Measurements from ENCODE around the gene R3HDML.

R3HDML gene

DNA sequence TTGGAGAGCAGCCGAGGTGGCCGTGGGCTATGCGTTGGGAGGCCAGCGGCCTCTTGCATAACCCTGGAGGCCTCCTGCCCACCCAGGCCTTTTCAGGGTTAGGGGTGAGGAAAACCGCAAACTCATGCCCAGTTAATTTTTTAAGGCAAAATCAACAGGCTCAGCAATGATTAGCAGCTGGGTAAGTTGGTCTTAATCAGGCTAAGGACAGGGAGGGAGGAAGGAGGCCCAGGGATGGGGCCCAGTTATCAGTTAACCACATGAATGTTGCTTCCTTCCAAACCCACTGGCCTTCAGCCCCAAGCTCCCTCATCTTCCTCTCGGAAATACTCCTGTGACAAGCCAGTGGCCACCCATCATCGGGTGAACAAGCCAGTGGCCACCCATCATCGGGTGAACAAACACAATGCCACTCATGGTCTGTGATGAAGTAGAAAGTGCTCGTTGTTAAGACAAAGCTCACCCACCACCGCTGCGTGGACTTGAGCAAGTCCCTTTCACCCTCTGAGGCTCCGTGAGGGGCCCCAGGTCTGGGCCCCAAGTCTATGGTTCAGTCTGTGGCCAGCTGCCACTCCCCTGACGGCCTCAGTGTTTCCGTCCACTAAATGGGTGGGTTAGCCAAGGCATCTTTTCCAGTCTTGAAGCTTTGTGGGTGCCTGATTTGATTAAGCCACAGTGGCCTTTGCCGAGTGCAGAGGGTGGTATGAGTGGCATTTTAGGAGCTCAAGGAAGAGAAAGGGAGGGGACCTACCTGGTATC is 58.0 kb downstream of the R3HDML start:
- H3K9ac ChIP-seq = no peak overlapping the region
- H4K20me1 ChIP-seq (ENCODE audit: insufficient read depth) = no peaks in the 10 kb centered on the region
- no peak overlapping the region for H2AFZ ChIP-seq (ENCODE audit: low read depth)
- no peak overlapping the region for H3K4me3 ChIP-seq (IDR thresholded peaks at IDR 0.05; ENCODE audit: insufficient read depth, low read depth, low read length)
- H3K4me2 ChIP-seq = no peak overlapping the region
- TF ChIP-seq, protein P1, sequence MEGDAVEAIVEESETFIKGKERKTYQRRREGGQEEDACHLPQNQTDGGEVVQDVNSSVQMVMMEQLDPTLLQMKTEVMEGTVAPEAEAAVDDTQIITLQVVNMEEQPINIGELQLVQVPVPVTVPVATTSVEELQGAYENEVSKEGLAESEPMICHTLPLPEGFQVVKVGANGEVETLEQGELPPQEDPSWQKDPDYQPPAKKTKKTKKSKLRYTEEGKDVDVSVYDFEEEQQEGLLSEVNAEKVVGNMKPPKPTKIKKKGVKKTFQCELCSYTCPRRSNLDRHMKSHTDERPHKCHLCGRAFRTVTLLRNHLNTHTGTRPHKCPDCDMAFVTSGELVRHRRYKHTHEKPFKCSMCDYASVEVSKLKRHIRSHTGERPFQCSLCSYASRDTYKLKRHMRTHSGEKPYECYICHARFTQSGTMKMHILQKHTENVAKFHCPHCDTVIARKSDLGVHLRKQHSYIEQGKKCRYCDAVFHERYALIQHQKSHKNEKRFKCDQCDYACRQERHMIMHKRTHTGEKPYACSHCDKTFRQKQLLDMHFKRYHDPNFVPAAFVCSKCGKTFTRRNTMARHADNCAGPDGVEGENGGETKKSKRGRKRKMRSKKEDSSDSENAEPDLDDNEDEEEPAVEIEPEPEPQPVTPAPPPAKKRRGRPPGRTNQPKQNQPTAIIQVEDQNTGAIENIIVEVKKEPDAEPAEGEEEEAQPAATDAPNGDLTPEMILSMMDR (conservative IDR thresholded peaks at IDR 0.05; ENCODE audit: low read depth, low read length) = no peak
- no peaks in the 10 kb centered on the region for H3K36me3 ChIP-seq (ENCODE audit: insufficient read depth)
- H3K4me1 ChIP-seq (ENCODE audit: low read depth, poor library complexity, severe bottlenecking) = no peaks in the 10 kb centered on the region
- no peak overlapping the region for H3K27ac ChIP-seq
- H3K79me2 ChIP-seq (ENCODE audit: insufficient read depth, low read depth) = no peaks in the 10 kb centered on the region
- peaks cover 6% of the 10 kb centered on the region; the same call in 1 of the 2 replicates for H3K27me3 ChIP-seq (ENCODE audit: insufficient read depth, low read depth)

DNA sequence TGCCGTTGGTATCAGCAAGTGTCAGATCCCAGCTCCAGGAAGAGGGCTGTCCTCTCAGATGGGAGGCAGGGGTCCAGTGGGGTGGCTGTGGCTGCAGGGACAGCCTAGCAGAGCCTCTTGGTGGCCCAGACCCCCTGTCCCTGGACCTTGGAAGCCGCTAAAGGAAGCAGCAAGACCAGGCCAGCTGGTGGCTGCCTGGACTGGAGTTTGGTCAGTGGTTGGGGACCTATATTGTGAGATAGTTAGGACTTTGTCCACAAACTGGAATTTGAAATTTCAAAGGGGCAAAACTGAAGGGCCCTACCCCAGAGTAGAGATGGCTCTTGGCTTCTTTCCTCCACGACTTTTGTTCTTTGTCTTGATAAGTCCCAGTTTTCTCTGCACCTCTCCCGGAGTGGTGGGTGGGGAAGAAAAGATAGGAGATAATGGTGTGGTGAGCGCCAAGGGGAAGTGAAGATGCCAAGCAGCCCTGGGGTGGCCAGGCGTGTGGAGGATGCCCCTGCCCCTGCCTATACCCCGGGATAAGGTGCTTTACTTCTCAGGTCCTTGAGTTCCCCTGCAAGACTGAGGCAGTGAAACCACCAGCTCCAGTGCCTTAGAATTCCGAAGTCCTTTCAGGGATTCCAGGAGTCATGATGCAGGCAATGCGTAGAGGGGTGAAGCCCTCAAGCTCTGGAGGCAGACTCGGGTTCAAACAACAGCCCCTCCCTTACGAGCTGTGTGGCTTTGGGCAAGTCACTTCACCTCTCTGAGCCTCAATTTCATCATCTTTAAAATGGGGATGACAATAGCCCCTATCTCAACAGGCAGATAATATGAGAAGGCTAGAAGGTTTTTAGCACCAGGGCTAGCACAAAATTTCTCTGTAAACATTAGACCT is 58.9 kb downstream of the R3HDML start:
- H3K4me3 ChIP-seq (IDR thresholded peaks at IDR 0.05; ENCODE audit: insufficient read depth, low read depth, low read length) = no peak overlapping the region
- H3K27me3 ChIP-seq (ENCODE audit: insufficient read depth, low read depth) = peaks cover 6% of the 10 kb centered on the region; the same call in 1 of the 2 replicates
- H3K9ac ChIP-seq = no peak overlapping the region
- no peaks in the 10 kb centered on the region for H3K79me2 ChIP-seq (ENCODE audit: insufficient read depth, low read depth)
- H3K27ac ChIP-seq = no peak overlapping the region
- H3K4me1 ChIP-seq (ENCODE audit: low read depth, poor library complexity, severe bottlenecking) = no peaks in the 10 kb centered on the region
- no peak overlapping the region for H2AFZ ChIP-seq (ENCODE audit: low read depth)
- H4K20me1 ChIP-seq (ENCODE audit: insufficient read depth) = no peaks in the 10 kb centered on the region
- no peak overlapping the region for H3K4me2 ChIP-seq
- H3K36me3 ChIP-seq (ENCODE audit: insufficient read depth) = no peaks in the 10 kb centered on the region
- TF ChIP-seq, protein P1 (conservative IDR thresholded peaks at IDR 0.05; ENCODE audit: low read depth, low read length) = no peak

DNA sequence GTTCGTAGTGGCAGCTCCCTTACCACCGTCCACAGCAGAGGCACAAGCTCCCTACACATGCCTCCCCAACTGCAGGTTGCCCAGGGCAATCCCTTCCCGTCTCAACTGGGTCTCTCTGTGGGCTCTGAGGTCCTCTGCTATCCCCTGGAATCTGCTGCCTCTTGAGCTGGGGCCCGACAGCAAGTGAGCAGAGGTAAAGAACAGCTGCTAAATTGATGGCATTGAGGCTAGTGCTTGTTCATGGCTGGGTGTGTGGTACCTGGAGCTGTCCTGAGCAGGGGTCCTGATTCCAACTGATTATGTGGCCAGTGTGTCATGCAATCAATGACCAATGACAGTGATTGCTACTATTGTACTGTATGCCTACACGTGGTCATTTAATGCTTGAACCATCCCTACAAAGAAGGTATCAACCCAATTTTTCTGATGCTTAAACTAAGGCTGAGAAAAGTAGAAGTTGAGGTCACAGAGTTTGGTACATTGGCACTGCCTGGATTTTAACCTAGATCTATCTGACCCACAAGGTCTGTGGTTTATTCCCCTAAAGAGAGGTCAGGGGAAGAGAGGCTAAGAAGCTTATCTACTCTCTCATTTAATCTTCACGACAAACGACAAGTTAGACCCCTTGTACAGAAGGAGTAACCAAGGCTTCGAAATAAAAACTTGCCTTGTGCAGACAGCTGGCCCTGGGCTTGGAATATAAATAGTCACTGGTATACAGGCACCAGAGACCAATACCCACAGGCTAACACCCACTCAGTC is 59.7 kb downstream of the R3HDML start:
- Histone ChIP-seq H3K4me1 (ENCODE audit: low read depth, poor library complexity, severe bottlenecking) (no peaks in the 10 kb centered on the region), H3K36me3 (ENCODE audit: insufficient read depth) (no peaks in the 10 kb centered on the region), H2AFZ (ENCODE audit: low read depth) (no peak overlapping the region), H3K4me2 (no peak overlapping the region), H3K4me3 (IDR thresholded peaks at IDR 0.05; ENCODE audit: insufficient read depth, low read depth, low read length) (no peak overlapping the region), H4K20me1 (ENCODE audit: insufficient read depth) (no peaks in the 10 kb centered on the region), H3K9ac (no peak overlapping the region), H3K27me3 (ENCODE audit: insufficient read depth, low read depth) (peaks cover 6% of the 10 kb centered on the region; the same call in 1 of the 2 replicates), H3K79me2 (ENCODE audit: insufficient read depth, low read depth) (no peaks in the 10 kb centered on the region), H3K27ac (no peak overlapping the region)
- TF ChIP-seq, protein P1 (conservative IDR thresholded peaks at IDR 0.05; ENCODE audit: low read depth, low read length) = no peak

DNA sequence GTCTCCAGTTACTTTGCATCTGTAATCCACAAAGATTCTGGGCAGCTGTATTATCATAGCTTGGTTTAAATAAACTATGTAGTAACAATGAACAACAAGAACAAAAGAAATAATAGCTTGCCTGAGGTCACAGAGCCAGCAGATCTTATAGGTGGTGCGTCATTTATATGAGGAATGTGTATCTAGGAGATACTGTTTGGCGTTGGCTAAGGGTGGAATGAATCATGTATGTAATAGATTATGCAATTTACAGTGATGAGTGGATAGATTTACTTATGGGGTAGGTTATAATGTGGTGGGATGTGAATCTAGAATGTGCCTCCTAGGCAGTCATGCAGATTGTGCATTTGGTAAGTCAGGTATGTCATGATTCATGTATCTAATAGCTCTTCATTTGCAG is 61.5 kb downstream of the R3HDML start:
- Histone ChIP-seq H3K27ac (no peak overlapping the region), H4K20me1 (ENCODE audit: insufficient read depth) (no peaks in the 10 kb centered on the region), H2AFZ (ENCODE audit: low read depth) (no peak overlapping the region), H3K9ac (no peak overlapping the region), H3K36me3 (ENCODE audit: insufficient read depth) (no peaks in the 10 kb centered on the region), H3K79me2 (ENCODE audit: insufficient read depth, low read depth) (no peaks in the 10 kb centered on the region), H3K4me2 (no peak overlapping the region), H3K4me1 (ENCODE audit: low read depth, poor library complexity, severe bottlenecking) (no peaks in the 10 kb centered on the region), H3K27me3 (ENCODE audit: insufficient read depth, low read depth) (peaks cover 6% of the 10 kb centered on the region; the same call in 1 of the 2 replicates), H3K4me3 (IDR thresholded peaks at IDR 0.05; ENCODE audit: insufficient read depth, low read depth, low read length) (no peak overlapping the region)
- TF ChIP-seq, protein P1 (conservative IDR thresholded peaks at IDR 0.05; ENCODE audit: low read depth, low read length) = no peak

Measured in KMS-11 (cell line).